GM19193 (cell line): Measurements from ENCODE around the gene TAS2R46.

ENCODE experiments used
- POLR2A ChIP-seq: IDR thresholded peaks from 4 replicates; pipeline ENCODE4 v1.6.1; 2011; ENCODE audit not compliant: insufficient read depth, insufficient read length; ENCODE audit errors: extremely low read depth

The TAS2R46 gene

GRCh38 chr12:11059041-11059440, 3.1 kb downstream of the TAS2R46 start:
- TF ChIP-seq POLR2A = no peak

GRCh38 chr12:11055306-11055705, 6.8 kb downstream of the TAS2R46 start:
- no peak for TF ChIP-seq POLR2A

GRCh38 chr12:11040162-11040561, 21.9 kb downstream of the TAS2R46 start:
- TF ChIP-seq POLR2A = no peak

GRCh38 chr12:11039171-11039570, 22.9 kb downstream of the TAS2R46 start:
- TF ChIP-seq POLR2A = no peak

- no peak for TF ChIP-seq POLR2A
These were observed 30.8 kb downstream of the TAS2R46 start, which contains the start of gene TAS2R31 for GRCh38 chr12:11031307-11031706. TSS of gene TAS2R31 (minus strand) at chr12:11031407. CDS start at chr12:11031335, 72 bp downstream.

DNA sequence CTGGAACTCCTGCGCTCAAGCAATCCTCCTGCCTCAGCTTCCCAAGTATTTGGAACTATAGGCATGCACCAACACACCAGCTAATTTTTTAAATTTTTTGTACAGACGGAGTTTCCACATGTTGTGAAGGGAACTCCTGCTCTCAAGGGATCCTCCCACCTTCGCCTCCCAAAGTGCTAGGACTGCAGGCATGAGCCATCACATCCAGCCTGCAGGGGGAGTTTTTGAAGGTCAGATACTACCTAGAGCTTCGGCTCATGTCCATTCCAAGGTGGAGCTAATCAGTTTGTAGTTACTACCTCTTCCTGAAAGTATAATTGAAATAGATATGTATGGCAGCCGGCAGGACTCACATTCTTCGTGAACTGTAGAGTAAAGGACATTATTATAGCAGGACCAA, 36.0 kb downstream of the TAS2R46 start:
- TF ChIP-seq POLR2A = no peak

DNA sequence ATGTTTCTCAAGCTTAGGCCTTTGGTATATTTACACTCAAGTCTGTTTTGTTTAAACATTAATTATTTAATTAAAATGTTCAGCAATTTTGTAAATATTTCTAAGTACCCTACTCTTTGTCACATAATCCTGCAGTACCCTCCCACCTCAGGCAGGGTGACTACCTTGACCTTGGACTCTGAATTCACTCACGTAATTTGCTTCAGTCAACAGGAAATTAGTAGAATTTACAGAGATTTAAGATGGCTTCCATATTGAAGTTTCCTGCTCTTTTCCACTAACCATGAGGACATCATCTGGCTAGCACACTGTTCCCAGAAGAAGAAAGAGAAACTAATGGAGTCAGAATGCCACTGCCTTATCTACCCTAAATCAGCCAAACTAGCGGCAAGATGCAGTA, 38.7 kb downstream of the TAS2R46 start:
- no peak for TF ChIP-seq POLR2A

GRCh38 chr12:11022520-11022919, 39.6 kb downstream of the TAS2R46 start, which contains the start of gene TAS2R19:
TSS of gene TAS2R19 (minus strand) at chr12:11022620. CDS start at chr12:11022571, 49 bp downstream.
- no peak for TF ChIP-seq POLR2A

- no peak for TF ChIP-seq POLR2A
These were observed 45.2 kb downstream of the TAS2R46 start for GRCh38 chr12:11016937-11017336.

DNA sequence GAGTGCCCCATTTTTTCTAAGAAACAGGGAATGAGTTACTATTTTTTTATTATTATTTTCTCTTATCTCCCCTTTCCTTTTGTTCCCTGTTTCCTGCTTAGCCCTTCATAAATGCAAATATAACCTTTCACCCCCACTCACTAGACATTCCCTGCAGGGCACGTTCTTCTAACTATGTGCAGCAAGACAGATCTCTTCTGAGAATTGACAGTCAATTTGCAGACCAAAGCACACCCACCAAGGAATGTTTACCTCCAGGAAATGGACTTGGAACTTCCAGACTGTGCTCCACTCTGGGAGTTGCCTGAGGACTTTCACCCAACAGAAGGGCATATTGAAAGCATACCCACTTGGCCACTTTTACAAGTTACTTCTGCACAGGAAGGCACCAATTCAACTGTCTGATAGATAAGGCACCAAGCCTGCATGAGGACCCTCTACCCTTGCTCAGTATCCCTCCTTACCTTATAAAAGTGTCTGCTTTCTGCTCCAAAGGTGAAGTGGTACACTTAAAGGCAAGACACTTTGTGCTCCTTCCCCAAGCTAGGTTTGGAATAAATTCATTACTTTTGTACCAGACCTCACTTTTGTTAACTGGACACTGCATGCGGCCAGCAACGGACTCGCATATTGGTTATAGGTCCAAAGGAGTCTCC, 46.2 kb downstream of the TAS2R46 start:
- no peak for TF ChIP-seq POLR2A

DNA sequence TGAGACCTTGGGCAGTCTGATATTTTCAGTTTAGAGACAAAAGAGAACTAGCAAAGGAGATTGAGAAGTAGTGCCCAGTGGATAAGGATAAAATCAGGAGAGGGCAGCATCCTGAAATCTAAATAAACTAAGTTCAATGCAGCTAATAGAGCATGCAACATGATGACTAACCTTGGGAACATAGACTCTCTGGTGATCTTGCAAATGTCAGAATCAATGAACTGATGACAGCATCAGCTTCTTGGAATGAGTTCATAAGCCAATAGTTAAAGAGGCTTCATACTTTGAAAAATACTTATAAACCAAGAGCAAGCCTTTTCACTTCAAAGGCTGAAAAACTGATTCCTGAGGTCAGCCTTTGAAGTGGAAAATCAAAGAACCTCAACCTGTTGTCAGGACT, 47.9 kb downstream of the TAS2R46 start:
- no peak for TF ChIP-seq POLR2A
